ENCODE results near the gene NEK1. TPM values are rescaled to one million over a fixed set of nuclear protein-coding genes. Genes with fewer than 3 reads are reported as not detected.

The NEK1 gene
- total RNA-seq, 5 donors from 2014 or later (not counting 1 experiment from before 2014, with no cell fraction given) = 13.4 to 21.9 (median 19.5) TPM

DNA sequence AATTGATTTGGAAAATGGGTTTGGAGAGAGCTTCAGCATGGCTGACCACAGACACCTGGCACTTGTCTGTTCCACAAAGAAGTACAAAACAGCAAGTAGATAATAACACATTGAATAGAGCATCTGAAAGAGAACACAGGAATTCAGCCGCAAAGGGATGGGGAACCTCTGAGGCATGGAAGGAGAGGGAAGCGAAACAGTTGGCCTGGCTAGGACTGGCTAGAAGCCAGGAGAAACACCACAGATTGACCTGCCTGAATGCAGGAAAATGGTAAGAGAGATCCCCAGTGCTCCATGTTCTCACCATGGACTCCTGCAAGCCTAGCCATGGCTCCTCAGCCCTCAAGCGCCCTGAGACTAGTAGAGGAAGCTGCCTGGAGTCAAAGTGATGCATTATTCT lies 171.9 kb downstream of the NEK1 start:
- peaks cover 0 to 2% of the 10 kb centered on the region in 2 donors for H3K36me3 ChIP-seq (ENCODE audit: control insufficient read depth in 2 of 2, extremely low read depth in 1 of 2, insufficient read depth in 1 of 2, low read length in 1 of 2)
- H3K4me1 ChIP-seq (ENCODE audit: control insufficient read depth in 1 of 2, extremely low read depth in 1 of 2, insufficient read depth in 2 of 2, low read length in 2 of 2) = peaks cover 0 to 5% of the 10 kb centered on the region in 2 experiments
- Mint-ChIP-seq H3K36me3 (peaks cover 50% of the 10 kb centered on the region), H3K27ac (no peak overlapping the region), H3K4me1 (peaks cover 0 to 6% (median 0%) of the 10 kb centered on the region in 3 donors), H3K4me3 (no peak overlapping the region), H3K27me3 (no peaks in the 10 kb centered on the region), H3K9me3 (peaks cover 15 to 27% (median 19%) of the 10 kb centered on the region in 3 donors)
- no peaks in the 10 kb centered on the region for H3K27me3 ChIP-seq (replicated peaks in 1 of 2; ENCODE audit: control insufficient read depth in 2 of 2, extremely low read depth in 1 of 2, insufficient read depth in 2 of 2, low read length in 1 of 2)
- peaks cover 3% of the 10 kb centered on the region for H3K9me3 ChIP-seq
- ChIA-PET CTCF (no interaction called here), POLR2A (no interaction called here)
- DNase-seq (no peak), ATAC-seq (replicated peaks in 1 of 4) (no peak)
- no peak overlapping the region for H3K27ac ChIP-seq (ENCODE audit: low read length)
- H3K4me3 ChIP-seq (ENCODE audit: control insufficient read depth in 1 of 2, extremely low read depth in 1 of 2, low read length in 1 of 2) = no peak overlapping the region
- 100% methylated on average over 1 of the region's 3 CpGs for WGBS (ENCODE audit: insufficient coverage)

DNA sequence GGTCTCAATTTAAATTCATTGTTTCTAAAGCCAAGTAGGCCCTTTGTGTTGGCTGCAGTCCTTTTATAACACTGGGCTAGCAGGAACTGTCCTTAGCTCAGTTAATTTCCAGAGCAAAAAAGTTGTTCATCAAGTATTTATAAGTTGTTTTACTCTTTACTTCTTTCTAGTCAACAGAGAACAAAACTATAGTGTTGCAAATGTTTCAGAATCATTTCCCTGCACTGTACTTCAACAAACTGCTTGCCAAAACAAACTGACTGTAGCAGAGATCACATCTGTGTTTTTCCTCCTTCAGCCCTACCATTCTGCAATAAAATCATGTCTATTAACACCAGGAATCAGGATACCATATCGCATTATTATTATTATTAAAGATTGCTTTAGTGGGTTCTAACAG lies 173.1 kb downstream of the NEK1 start:
- WGBS (ENCODE audit: insufficient coverage) = no CpG with 5 or more reads among the region's 1 CpG
- Mint-ChIP-seq H3K27me3 (no peaks in the 10 kb centered on the region), H3K4me1 (peaks cover 0 to 6% (median 0%) of the 10 kb centered on the region in 3 donors), H3K36me3 (peaks cover 46% of the 10 kb centered on the region), H3K27ac (no peak overlapping the region), H3K9me3 (peaks cover 7 to 16% (median 8%) of the 10 kb centered on the region in 3 donors), H3K4me3 (no peak overlapping the region)
- H3K27me3 ChIP-seq (replicated peaks in 1 of 2; ENCODE audit: control insufficient read depth in 2 of 2, extremely low read depth in 1 of 2, insufficient read depth in 2 of 2, low read length in 1 of 2) = no peaks in the 10 kb centered on the region
- H3K4me3 ChIP-seq (ENCODE audit: control insufficient read depth in 1 of 2, extremely low read depth in 1 of 2, low read length in 1 of 2) = no peak overlapping the region
- peaks cover 3% of the 10 kb centered on the region for H3K9me3 ChIP-seq
- no peak overlapping the region for H3K27ac ChIP-seq (ENCODE audit: low read length)
- DNase-seq (no peak), ATAC-seq (replicated peaks in 1 of 4) (no peak)
- CTCF ChIA-PET = no interaction called here
- peaks cover 0 to 5% of the 10 kb centered on the region in 2 experiments for H3K4me1 ChIP-seq (ENCODE audit: control insufficient read depth in 1 of 2, extremely low read depth in 1 of 2, insufficient read depth in 2 of 2, low read length in 2 of 2)
- H3K36me3 ChIP-seq (ENCODE audit: control insufficient read depth in 2 of 2, extremely low read depth in 1 of 2, insufficient read depth in 1 of 2, low read length in 1 of 2) = peaks cover 0 to 2% of the 10 kb centered on the region in 2 donors
- POLR2A ChIA-PET = no interaction called here

DNA sequence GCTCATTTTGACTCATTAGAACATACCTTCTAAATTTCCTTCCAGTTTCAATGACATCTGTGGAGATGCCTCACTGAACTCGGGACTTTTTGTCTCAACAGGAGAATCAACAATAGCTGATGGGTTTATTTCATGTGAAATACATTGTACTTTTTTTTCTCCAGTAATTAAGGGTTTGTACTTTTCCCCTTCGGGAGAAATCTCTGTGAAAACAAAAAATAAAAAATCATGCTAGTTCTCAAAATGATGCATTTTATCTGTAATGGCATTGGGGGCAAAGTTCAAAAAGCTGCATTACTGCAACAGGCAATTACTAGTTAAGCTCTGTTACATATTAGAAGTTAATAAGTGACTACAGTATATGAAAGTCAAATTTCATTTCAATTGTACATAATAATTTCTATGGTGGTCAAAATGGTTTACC lies 174.3 kb downstream of the NEK1 start:
- Histone ChIP-seq H3K27ac (ENCODE audit: low read length) (no peak overlapping the region), H3K4me1 (ENCODE audit: control insufficient read depth in 1 of 2, extremely low read depth in 1 of 2, insufficient read depth in 2 of 2, low read length in 2 of 2) (peaks cover 0 to 5% of the 10 kb centered on the region in 2 experiments), H3K36me3 (ENCODE audit: control insufficient read depth in 2 of 2, extremely low read depth in 1 of 2, insufficient read depth in 1 of 2, low read length in 1 of 2) (peaks cover 0 to 2% of the 10 kb centered on the region in 2 donors), H3K9me3 (no peaks in the 10 kb centered on the region), H3K27me3 (replicated peaks in 1 of 2; ENCODE audit: control insufficient read depth in 2 of 2, extremely low read depth in 1 of 2, insufficient read depth in 2 of 2, low read length in 1 of 2) (no peaks in the 10 kb centered on the region), H3K4me3 (ENCODE audit: control insufficient read depth in 1 of 2, extremely low read depth in 1 of 2, low read length in 1 of 2) (no peak overlapping the region)
- H3K4me1 Mint-ChIP-seq = peaks cover 0 to 6% (median 0%) of the 10 kb centered on the region in 3 donors
- no peak overlapping the region for H3K4me3 Mint-ChIP-seq
- ATAC-seq (replicated peaks in 1 of 4) (no peak), DNase-seq (no peak)
- no CpG with 5 or more reads among the region's 2 CpGs for WGBS (ENCODE audit: insufficient coverage)
- H3K36me3 Mint-ChIP-seq = peaks cover 37% of the 10 kb centered on the region
- CTCF ChIA-PET = interaction anchor here in 1 of 2 donors (0.5 kb wide), 1 partner anchor 491 kb away, joined by 3 read pairs; no protein-coding TSS in a partner anchor
- H3K27me3 Mint-ChIP-seq = no peaks in the 10 kb centered on the region
- H3K27ac Mint-ChIP-seq = no peak overlapping the region
- H3K9me3 Mint-ChIP-seq = peaks cover 0 to 6% (median 0%) of the 10 kb centered on the region in 3 donors
- POLR2A ChIA-PET = no interaction called here

DNA sequence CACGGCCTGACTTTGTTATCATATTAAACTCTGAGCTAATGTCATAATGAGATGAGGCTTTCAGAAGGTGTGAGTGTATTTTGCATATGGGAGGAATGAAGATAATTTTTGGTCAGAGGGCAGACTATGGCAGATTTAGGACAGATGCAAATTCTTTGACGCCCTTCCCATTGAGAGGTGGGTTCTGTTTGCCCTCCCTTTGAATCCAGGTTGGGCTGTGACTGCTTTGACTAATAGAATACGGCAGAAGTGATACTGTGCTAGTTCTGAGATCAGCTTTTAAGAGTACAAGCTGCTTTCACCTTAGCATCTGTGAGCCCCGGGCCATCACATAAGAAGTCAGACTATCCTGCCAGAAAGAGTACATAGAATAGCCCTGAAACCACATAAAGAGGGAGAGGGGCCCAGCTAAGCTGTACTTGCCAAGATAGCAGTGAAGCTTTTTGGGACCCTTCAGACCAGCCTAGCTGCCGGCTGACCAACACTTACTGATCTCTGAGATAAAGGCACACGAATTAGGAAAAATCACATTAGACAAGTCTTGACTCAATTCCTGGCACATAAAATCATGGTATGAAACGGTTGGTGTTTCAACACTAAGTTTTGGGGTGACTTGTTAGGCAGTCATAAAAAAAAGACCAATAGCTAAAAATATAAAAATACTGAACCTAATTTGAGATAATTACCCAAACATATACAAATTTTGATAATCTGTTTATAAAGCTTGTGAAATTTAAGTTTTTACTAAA lies 174.9 kb downstream of the NEK1 start:
- peaks cover 0 to 6% (median 0%) of the 10 kb centered on the region in 3 donors for H3K4me1 Mint-ChIP-seq

DNA sequence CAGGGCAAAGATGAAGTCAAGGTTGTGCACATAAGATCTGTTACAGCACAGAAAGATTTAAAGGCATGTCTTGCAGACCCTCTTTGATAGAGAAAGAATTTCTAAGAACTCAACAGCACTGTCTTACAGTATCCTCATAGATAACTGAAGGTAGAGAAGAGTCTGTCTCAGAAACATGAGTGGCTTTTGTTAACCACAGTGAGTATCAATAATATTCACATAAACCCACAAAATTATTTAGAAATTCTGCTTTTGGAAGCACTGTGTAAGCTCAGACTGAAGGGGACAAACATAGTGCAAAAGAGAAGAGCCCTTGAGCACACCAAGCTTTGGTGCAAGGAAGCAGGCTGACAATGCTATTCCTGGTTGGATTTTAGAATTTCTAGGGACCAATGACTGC lies 175.6 kb downstream of the NEK1 start:
- Histone ChIP-seq H3K27ac (ENCODE audit: low read length) (no peak overlapping the region), H3K27me3 (replicated peaks in 1 of 2; ENCODE audit: control insufficient read depth in 2 of 2, extremely low read depth in 1 of 2, insufficient read depth in 2 of 2, low read length in 1 of 2) (no peaks in the 10 kb centered on the region), H3K9me3 (no peaks in the 10 kb centered on the region), H3K4me1 (ENCODE audit: control insufficient read depth in 1 of 2, extremely low read depth in 1 of 2, insufficient read depth in 2 of 2, low read length in 2 of 2) (peaks cover 0 to 5% of the 10 kb centered on the region in 2 experiments), H3K4me3 (ENCODE audit: control insufficient read depth in 1 of 2, extremely low read depth in 1 of 2, low read length in 1 of 2) (no peak overlapping the region), H3K36me3 (ENCODE audit: control insufficient read depth in 2 of 2, extremely low read depth in 1 of 2, insufficient read depth in 1 of 2, low read length in 1 of 2) (peaks cover 0 to 2% of the 10 kb centered on the region in 2 donors)
- Mint-ChIP-seq H3K27me3 (no peaks in the 10 kb centered on the region), H3K4me1 (peaks cover 0 to 6% (median 0%) of the 10 kb centered on the region in 3 donors), H3K27ac (no peak overlapping the region), H3K36me3 (peaks cover 38% of the 10 kb centered on the region), H3K4me3 (no peak overlapping the region), H3K9me3 (no peaks in the 10 kb centered on the region)
- DNase-seq (no peak), ATAC-seq (replicated peaks in 1 of 4) (no peak)
- ChIA-PET POLR2A (no interaction called here), CTCF (interaction anchor here in 1 of 2 donors (0.7 kb wide), 1 partner anchor 302 kb away, joined by 3 read pairs; no protein-coding TSS in a partner anchor)

More for the DNA sequence above, 174.9 kb downstream of the NEK1 start:
- H3K27me3 Mint-ChIP-seq = no peaks in the 10 kb centered on the region
- peaks cover 35% of the 10 kb centered on the region for H3K36me3 Mint-ChIP-seq
- ChIA-PET CTCF (interaction anchor here (0.5 to 0.7 kb wide), 2 partner anchors 302 to 491 kb away, joined by 3 read pairs; no protein-coding TSS in a partner anchor), POLR2A (no interaction called here)
- peaks cover 0 to 4% (median 0%) of the 10 kb centered on the region in 3 donors for H3K9me3 Mint-ChIP-seq
- DNase-seq (no peak), ATAC-seq (replicated peaks in 1 of 4) (no peak)
- no peak overlapping the region for H3K27ac ChIP-seq (ENCODE audit: low read length)
- WGBS (ENCODE audit: insufficient coverage) = 90% methylated on average over 2 of the region's 7 CpGs
- H3K9me3 ChIP-seq = no peaks in the 10 kb centered on the region
- peaks cover 0 to 5% of the 10 kb centered on the region in 2 experiments for H3K4me1 ChIP-seq (ENCODE audit: control insufficient read depth in 1 of 2, extremely low read depth in 1 of 2, insufficient read depth in 2 of 2, low read length in 2 of 2)
- no peaks in the 10 kb centered on the region for H3K27me3 ChIP-seq (replicated peaks in 1 of 2; ENCODE audit: control insufficient read depth in 2 of 2, extremely low read depth in 1 of 2, insufficient read depth in 2 of 2, low read length in 1 of 2)
- H3K4me3 Mint-ChIP-seq = no peak overlapping the region
- H3K4me3 ChIP-seq (ENCODE audit: control insufficient read depth in 1 of 2, extremely low read depth in 1 of 2, low read length in 1 of 2) = no peak overlapping the region
- peaks cover 0 to 2% of the 10 kb centered on the region in 2 donors for H3K36me3 ChIP-seq (ENCODE audit: control insufficient read depth in 2 of 2, extremely low read depth in 1 of 2, insufficient read depth in 1 of 2, low read length in 1 of 2)
- H3K27ac Mint-ChIP-seq = no peak overlapping the region

DNA sequence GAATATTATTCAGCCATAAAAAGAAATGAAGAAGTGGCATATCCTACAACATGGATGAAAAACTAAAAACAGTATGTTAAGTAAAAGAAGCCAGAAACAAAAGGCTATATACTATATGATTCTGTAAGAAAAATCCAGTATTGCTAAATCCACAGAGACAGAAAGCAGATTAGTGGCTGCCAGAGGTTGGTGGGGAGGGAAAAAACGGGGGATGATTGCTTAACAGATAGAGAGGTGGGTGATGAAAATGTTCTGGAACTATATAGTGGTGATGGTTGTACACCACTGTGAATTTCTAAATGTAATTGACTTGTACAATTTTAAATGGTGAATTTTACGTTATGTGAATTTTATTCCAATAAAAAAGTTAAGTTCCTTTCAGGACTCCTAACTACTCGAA lies 184.0 kb downstream of the NEK1 start:
- no peaks in the 10 kb centered on the region for H3K4me1 ChIP-seq (ENCODE audit: control insufficient read depth in 1 of 2, extremely low read depth in 1 of 2, insufficient read depth in 2 of 2, low read length in 2 of 2)
- DNase-seq = no peak
- H3K27ac ChIP-seq (ENCODE audit: low read length) = no peak overlapping the region
- no peaks in the 10 kb centered on the region for H3K27me3 Mint-ChIP-seq
- POLR2A ChIA-PET = no interaction called here
- peaks cover 0 to 5% of the 10 kb centered on the region in 2 donors for H3K36me3 ChIP-seq (ENCODE audit: control insufficient read depth in 2 of 2, extremely low read depth in 1 of 2, insufficient read depth in 1 of 2, low read length in 1 of 2)
- CTCF ChIA-PET = no interaction called here
- H3K27me3 ChIP-seq (replicated peaks in 1 of 2; ENCODE audit: control insufficient read depth in 2 of 2, extremely low read depth in 1 of 2, insufficient read depth in 2 of 2, low read length in 1 of 2) = no peaks in the 10 kb centered on the region
- H3K4me3 Mint-ChIP-seq = no peak overlapping the region
- H3K4me3 ChIP-seq (ENCODE audit: control insufficient read depth in 1 of 2, extremely low read depth in 1 of 2, low read length in 1 of 2) = no peak overlapping the region
- H3K27ac Mint-ChIP-seq = no peak overlapping the region
- no peak for ATAC-seq (replicated peaks in 1 of 4)
- H3K4me1 Mint-ChIP-seq = no peaks in the 10 kb centered on the region
- no peaks in the 10 kb centered on the region for H3K9me3 ChIP-seq
- 91% methylated on average over 1 of the region's 3 CpGs for WGBS (ENCODE audit: insufficient coverage)
- H3K9me3 Mint-ChIP-seq = no peaks in the 10 kb centered on the region
- H3K36me3 Mint-ChIP-seq = peaks cover 47% of the 10 kb centered on the region
